ENCODE results near the gene CAVIN3. TPM values are rescaled to one million over a fixed set of nuclear protein-coding genes. Genes with fewer than 3 reads are reported as not detected.

CAVIN3 gene
- total RNA-seq, 1 donor from 2014 or later = 2.9 TPM

DNA sequence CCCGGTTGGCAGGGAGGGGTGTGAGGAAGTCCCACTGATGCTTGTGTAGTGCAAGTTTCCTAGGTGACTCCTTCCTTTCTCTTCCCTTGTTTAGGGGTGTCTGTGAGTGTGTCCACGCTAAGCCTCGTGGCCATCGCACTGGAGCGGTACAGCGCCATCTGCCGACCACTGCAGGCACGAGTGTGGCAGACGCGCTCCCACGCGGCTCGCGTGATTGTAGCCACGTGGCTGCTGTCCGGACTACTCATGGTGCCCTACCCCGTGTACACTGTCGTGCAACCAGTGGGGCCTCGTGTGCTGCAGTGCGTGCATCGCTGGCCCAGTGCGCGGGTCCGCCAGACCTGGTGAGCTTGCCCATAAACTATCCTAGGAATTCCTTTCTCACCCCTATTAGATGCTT, 50.3 kb downstream of the CAVIN3 start:
- peak; percentile 10 for DNase-seq (ENCODE audit: low spot score)
- TF ChIP-seq, protein P1, sequence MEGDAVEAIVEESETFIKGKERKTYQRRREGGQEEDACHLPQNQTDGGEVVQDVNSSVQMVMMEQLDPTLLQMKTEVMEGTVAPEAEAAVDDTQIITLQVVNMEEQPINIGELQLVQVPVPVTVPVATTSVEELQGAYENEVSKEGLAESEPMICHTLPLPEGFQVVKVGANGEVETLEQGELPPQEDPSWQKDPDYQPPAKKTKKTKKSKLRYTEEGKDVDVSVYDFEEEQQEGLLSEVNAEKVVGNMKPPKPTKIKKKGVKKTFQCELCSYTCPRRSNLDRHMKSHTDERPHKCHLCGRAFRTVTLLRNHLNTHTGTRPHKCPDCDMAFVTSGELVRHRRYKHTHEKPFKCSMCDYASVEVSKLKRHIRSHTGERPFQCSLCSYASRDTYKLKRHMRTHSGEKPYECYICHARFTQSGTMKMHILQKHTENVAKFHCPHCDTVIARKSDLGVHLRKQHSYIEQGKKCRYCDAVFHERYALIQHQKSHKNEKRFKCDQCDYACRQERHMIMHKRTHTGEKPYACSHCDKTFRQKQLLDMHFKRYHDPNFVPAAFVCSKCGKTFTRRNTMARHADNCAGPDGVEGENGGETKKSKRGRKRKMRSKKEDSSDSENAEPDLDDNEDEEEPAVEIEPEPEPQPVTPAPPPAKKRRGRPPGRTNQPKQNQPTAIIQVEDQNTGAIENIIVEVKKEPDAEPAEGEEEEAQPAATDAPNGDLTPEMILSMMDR (IDR thresholded peaks at IDR 0.05) = peak; percentile 20
- no peak for TF ChIP-seq EZH2 (IDR thresholded peaks at IDR 0.05)
- peaks cover 10% of the 10 kb centered on the region for H3K4me1 Mint-ChIP-seq
- H3K9me3 ChIP-seq (ENCODE audit: low read depth) = no peaks in the 10 kb centered on the region
- H3K4me3 Mint-ChIP-seq = no peak overlapping the region
- H3F3A ChIP-seq (ENCODE audit: low read depth) = no peaks in the 10 kb centered on the region
- no peak overlapping the region for H3K27ac Mint-ChIP-seq
- H3K9ac ChIP-seq = no peak overlapping the region
- no peaks in the 10 kb centered on the region for H3K36me3 ChIP-seq
- peaks cover 2% of the 10 kb centered on the region for H3K27me3 Mint-ChIP-seq (ENCODE audit: insufficient read depth, low read depth)
- H3K27ac ChIP-seq = no peak overlapping the region
- no peaks in the 10 kb centered on the region for H4K20me1 ChIP-seq (ENCODE audit: low read depth)
- no peaks in the 10 kb centered on the region for H3K79me2 ChIP-seq (ENCODE audit: low read depth)
- no peak overlapping the region for H2AFZ ChIP-seq (replicated peaks)
- no peak overlapping the region for H3K4me2 ChIP-seq
- H3K4me3 ChIP-seq = no peak overlapping the region
- H3K4me1 ChIP-seq = peaks cover 9% of the 10 kb centered on the region
- peaks cover 5% of the 10 kb centered on the region for H3K9me3 Mint-ChIP-seq
- no peaks in the 10 kb centered on the region for H3K27me3 ChIP-seq
- H3K36me3 Mint-ChIP-seq = no peaks in the 10 kb centered on the region

Other genes with a start within 250 kb of the CAVIN3 start
- not detected in 2 replicates for gene OR56B4, start 212.8 kb downstream of the CAVIN3 start, total RNA-seq (ENCODE audit: low replicate concordance)
- not detected in 2 replicates for gene OR52B2, start 150.2 kb downstream of the CAVIN3 start, total RNA-seq (ENCODE audit: low replicate concordance)
- not detected in 2 replicates for gene OR52W1, start 121.3 kb downstream of the CAVIN3 start, total RNA-seq (ENCODE audit: low replicate concordance)
- gene C11orf42, start 114.9 kb downstream of the CAVIN3 start, total RNA-seq (ENCODE audit: low replicate concordance) = not detected in 2 replicates
- 12.0 and 38.7 TPM in 2 replicates for gene FHIP1B, start 85.9 kb downstream of the CAVIN3 start, total RNA-seq (ENCODE audit: low replicate concordance)
- 0.15 TPM in 1 of 2 replicates, not detected in the other for gene CNGA4, start 81.4 kb downstream of the CAVIN3 start, total RNA-seq (ENCODE audit: low replicate concordance)
- 8.2 and 14.3 TPM in 2 replicates for gene CCKBR, start 60.7 kb downstream of the CAVIN3 start, total RNA-seq (ENCODE audit: low replicate concordance)
- gene SMPD1, start 70.0 kb upstream of the CAVIN3 start, total RNA-seq (ENCODE audit: low replicate concordance) = 9.4 and 11.3 TPM in 2 replicates
- 38.5 and 64.9 TPM in 2 replicates for gene APBB1, start 98.6 kb upstream of the CAVIN3 start, total RNA-seq (ENCODE audit: low replicate concordance)
- gene HPX, start 120.5 kb upstream of the CAVIN3 start, total RNA-seq (ENCODE audit: low replicate concordance) = 0.56 TPM in 2 replicates
- 16.1 and 19.9 TPM in 2 replicates for gene TRIM3, start 153.4 kb upstream of the CAVIN3 start, total RNA-seq (ENCODE audit: low replicate concordance)
- gene ARFIP2, start 160.8 kb upstream of the CAVIN3 start, total RNA-seq (ENCODE audit: low replicate concordance) = 40.2 and 50.5 TPM in 2 replicates
- 37.2 and 39.8 TPM in 2 replicates for gene TIMM10B, start 161.0 kb upstream of the CAVIN3 start, total RNA-seq (ENCODE audit: low replicate concordance)
- gene DNHD1, start 176.8 kb upstream of the CAVIN3 start, total RNA-seq (ENCODE audit: low replicate concordance) = 5.0 and 8.6 TPM in 2 replicates

Data from neural progenitor cell (in vitro differentiated cells).